GM21367 (cell line): ENCODE data around the gene PREPL.
"Not testable (repeated sequence)": the region's sequence is repeated elsewhere in the genome, so short reads cannot be mapped to it uniquely, and the experiment has no call there.

ENCODE experiments used
- ATAC-seq: cut with Tn5 transposase; IDR thresholded peaks from one replicate; pipeline ENCODE4 v1.9.1; 2021; ENCODE audit not compliant: unreplicated experiment

PREPL gene

GRCh38 chr2:44349506-44349905, 11.8 kb downstream of the PREPL start:
- ATAC-seq = no peak

- no peak for ATAC-seq
These were observed 12.9 kb downstream of the PREPL start for GRCh38 chr2:44348400-44348799.

- no peak for ATAC-seq
These were observed 13.8 kb downstream of the PREPL start for GRCh38 chr2:44347526-44347925.

- ATAC-seq = no peak
These were observed 18.4 kb downstream of the PREPL start for GRCh38 chr2:44342854-44343253.

- no peak for ATAC-seq
These were observed 25.3 kb downstream of the PREPL start for GRCh38 chr2:44335806-44336538.

GRCh38 chr2:44333994-44334393, 27.3 kb downstream of the PREPL start:
- no peak for ATAC-seq

GRCh38 chr2:44330801-44331200, 30.5 kb downstream of the PREPL start:
- no peak for ATAC-seq

- ATAC-seq = no peak
These were observed 32.0 kb downstream of the PREPL start for GRCh38 chr2:44329343-44329742.

- ATAC-seq = no peak
These were observed 32.5 kb downstream of the PREPL start for GRCh38 chr2:44328750-44329149.

- ATAC-seq = no peak
These were observed 34.6 kb downstream of the PREPL start for GRCh38 chr2:44326548-44327264.

- no peak for ATAC-seq
These were observed 35.4 kb downstream of the PREPL start for GRCh38 chr2:44325897-44326296.

- no peak for ATAC-seq
These were observed 36.3 kb downstream of the PREPL start for GRCh38 chr2:44324971-44325426.

- ATAC-seq = no peak
These were observed 39.9 kb downstream of the PREPL start for GRCh38 chr2:44321360-44321759.

- no peak for ATAC-seq
These were observed 40.5 kb downstream of the PREPL start for GRCh38 chr2:44320832-44321231.

- ATAC-seq = no peak
These were observed 45.3 kb downstream of the PREPL start for GRCh38 chr2:44315945-44316344.

GRCh38 chr2:44314362-44314761, 46.9 kb downstream of the PREPL start:
- ATAC-seq = no peak

GRCh38 chr2:44310287-44310686, 51.0 kb downstream of the PREPL start:
- ATAC-seq = no peak

GRCh38 chr2:44305882-44306281, 55.4 kb downstream of the PREPL start:
- no peak for ATAC-seq

- ATAC-seq = no peak
These were observed 57.0 kb downstream of the PREPL start for GRCh38 chr2:44304258-44304657.

- ATAC-seq = not testable (repeated sequence)
These were observed 57.5 kb downstream of the PREPL start for GRCh38 chr2:44303766-44304165.

GRCh38 chr2:44301111-44301510, 60.2 kb downstream of the PREPL start:
- ATAC-seq = no peak

- ATAC-seq = no peak
These were observed 61.7 kb downstream of the PREPL start for GRCh38 chr2:44299635-44300034.
